BJ (cell line): ENCODE results near the gene MOBP. TPM values are rescaled to one million over a fixed set of nuclear protein-coding genes. Genes with fewer than 3 reads are reported as not detected.
"Not testable (repeated sequence)": the region's sequence is repeated elsewhere in the genome, so short reads cannot be mapped to it uniquely, and the experiment has no call there.

ENCODE experiments used
- CTCF ChIA-PET: fragments of 350-600 bp; formaldehyde crosslinking; extraction: SDS; loops from one replicate; lab custom pipeline; 2021; ENCODE audit warnings: antibody characterized with exemption, inconsistent platforms; lab: Yijun Ruan, JAX
- POLR2A ChIA-PET: fragments of 300-600 bp; sonication (Branson Sonifier 250); formaldehyde crosslinking; extraction: SDS; loops from one replicate; lab custom pipeline; 2021; ENCODE audit warnings: antibody characterized with exemption; lab: Charles Lee
- DNase-seq: peaks from one replicate; pipeline ENCODE4 v3.0.0-alpha.2; 2011; ENCODE audit warnings: low read depth
- H3K27me3 ChIP-seq: 2 replicates; pipeline ENCODE4 v1.6.0; 2011; ENCODE audit warnings: low read length; ENCODE audit not compliant: control insufficient read depth, insufficient read depth
- H3K36me3 ChIP-seq: 2 replicates; pipeline ENCODE4 v1.5.1; 2011; ENCODE audit warnings: low read length; ENCODE audit not compliant: control insufficient read depth, insufficient read depth
- H3K4me3 ChIP-seq: 2 replicates; pipeline ENCODE4 v1.5.1; 2011; ENCODE audit warnings: low read depth, mild to moderate bottlenecking, control low read depth, low read length
- polyA minus RNA-seq: library from RNA; depleted of rRNA, polyadenylated mRNA; stranded (reverse); fragments of >200 nt; gene quantifications from 2 replicates; pipeline ENCODE4 v1.2.3, GENCODE V29; 2011; rRNA and poly(A)+ RNA removed
- polyA plus RNA-seq: library from polyadenylated mRNA; depleted of rRNA; stranded (reverse); fragments of >200 nt; gene quantifications from 2 replicates; pipeline ENCODE4 v1.2.3, GENCODE V29; 2011; rRNA removed
- TF ChIP-seq, protein P1 (sequence below): IDR thresholded peaks from 2 replicates; pipeline ENCODE4 v1.5.1; 2011; ENCODE audit warnings: low read depth, mild to moderate bottlenecking, control low read depth, inconsistent platforms, low read length, moderate library complexity; ENCODE audit not compliant: insufficient read depth

The MOBP gene, protein sequence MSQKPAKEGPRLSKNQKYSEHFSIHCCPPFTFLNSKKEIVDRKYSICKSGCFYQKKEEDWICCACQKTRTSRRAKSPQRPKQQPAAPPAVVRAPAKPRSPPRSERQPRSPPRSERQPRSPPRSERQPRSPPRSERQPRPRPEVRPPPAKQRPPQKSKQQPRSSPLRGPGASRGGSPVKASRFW
- not detected in 2 replicates for polyA plus RNA-seq
- not detected in 2 replicates for polyA minus RNA-seq

DNA sequence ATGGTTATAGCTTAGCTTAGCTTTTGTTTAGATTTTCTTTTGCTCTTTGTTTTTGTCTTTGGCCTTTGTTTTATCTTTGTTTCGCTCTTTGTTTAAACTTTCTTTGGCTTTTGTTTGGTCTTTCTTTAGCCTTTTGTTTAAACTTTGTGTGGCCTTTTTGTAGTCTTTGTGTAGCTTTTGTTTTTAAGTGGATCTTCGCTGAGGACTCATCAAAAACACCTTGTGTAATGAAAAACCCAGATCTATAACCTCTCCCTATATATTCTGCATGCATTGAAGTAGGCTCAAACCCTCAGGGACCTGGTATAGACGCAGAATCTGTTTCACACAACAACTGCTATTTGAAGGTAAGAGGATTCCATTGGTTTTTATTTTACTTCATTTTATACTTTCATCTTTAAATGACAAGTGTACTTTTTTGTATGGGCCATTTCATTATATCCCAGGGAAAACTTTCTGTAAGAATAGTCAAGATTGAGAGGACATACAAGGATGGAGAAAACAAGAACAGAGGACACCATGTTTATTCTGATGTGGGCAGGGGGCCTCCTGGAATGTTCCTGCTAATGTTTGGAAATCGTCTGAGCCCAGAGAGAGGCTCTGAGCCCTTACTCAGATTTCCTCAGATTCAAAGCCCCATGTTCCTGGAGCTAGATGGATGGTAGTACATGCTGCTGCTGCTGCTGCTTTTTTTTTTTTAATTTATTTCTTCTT, at the start of gene MOBP:
Gene MOBP, plus strand, starts transcription at position 287 of the 714 bp plus-strand sequence. CDS start 34,390 bp downstream, outside the sequence.
- DNase-seq: no peak
- ChIA-PET POLR2A (no interaction called here), CTCF (interaction anchor here (2.4 kb wide), 1 partner anchor 20 kb away, joined by 7 read pairs; no protein-coding TSS in a partner anchor)
- no peaks in the 10 kb centered on the region; the same call in 1 of the 2 replicates for H3K27me3 ChIP-seq
- no peak within 1 kb of the TSS for H3K4me3 ChIP-seq
- TF ChIP-seq, protein P1, sequence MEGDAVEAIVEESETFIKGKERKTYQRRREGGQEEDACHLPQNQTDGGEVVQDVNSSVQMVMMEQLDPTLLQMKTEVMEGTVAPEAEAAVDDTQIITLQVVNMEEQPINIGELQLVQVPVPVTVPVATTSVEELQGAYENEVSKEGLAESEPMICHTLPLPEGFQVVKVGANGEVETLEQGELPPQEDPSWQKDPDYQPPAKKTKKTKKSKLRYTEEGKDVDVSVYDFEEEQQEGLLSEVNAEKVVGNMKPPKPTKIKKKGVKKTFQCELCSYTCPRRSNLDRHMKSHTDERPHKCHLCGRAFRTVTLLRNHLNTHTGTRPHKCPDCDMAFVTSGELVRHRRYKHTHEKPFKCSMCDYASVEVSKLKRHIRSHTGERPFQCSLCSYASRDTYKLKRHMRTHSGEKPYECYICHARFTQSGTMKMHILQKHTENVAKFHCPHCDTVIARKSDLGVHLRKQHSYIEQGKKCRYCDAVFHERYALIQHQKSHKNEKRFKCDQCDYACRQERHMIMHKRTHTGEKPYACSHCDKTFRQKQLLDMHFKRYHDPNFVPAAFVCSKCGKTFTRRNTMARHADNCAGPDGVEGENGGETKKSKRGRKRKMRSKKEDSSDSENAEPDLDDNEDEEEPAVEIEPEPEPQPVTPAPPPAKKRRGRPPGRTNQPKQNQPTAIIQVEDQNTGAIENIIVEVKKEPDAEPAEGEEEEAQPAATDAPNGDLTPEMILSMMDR: no peak
- no peaks in the 10 kb centered on the region for H3K36me3 ChIP-seq

DNA sequence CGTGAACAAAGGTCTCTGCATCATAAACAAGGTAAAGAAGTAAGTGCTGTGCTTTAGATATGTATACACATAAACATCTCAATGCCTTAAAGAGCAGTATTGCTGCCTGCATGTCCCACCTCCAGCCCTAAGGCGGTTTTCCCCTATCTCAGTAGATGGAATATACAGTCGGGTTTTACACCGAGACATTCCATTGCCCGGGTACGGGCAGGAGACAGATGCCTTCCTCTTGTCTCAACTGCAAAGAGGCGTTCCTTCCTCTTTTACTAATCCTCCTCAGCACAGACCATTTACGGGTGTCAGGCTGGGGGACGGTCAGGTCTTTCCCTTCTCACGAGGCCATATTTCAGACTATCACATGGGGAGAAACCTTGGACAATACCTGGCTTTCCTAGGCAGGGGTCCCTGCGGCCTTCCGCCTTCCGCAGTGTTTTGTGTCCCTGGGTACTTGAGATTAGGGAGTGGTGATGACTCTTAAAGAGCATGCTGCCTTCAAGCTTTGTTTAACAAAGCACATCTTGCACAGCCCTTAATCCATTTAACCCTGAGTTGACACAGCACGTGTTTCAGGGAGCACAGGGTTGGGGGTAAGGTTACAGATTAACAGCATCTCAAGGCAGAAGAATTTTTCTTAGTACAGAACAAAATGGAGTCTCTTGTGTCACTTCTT, 48.8 kb upstream of the MOBP start:
- H3K4me3 ChIP-seq, H3K27me3 ChIP-seq, DNase-seq, POLR2A ChIA-PET, H3K36me3 ChIP-seq: not testable (repeated sequence)
- CTCF ChIA-PET: interaction anchor here (1.6 kb wide), 1 partner anchor 8 kb away, joined by 5 read pairs; no protein-coding TSS in a partner anchor

DNA sequence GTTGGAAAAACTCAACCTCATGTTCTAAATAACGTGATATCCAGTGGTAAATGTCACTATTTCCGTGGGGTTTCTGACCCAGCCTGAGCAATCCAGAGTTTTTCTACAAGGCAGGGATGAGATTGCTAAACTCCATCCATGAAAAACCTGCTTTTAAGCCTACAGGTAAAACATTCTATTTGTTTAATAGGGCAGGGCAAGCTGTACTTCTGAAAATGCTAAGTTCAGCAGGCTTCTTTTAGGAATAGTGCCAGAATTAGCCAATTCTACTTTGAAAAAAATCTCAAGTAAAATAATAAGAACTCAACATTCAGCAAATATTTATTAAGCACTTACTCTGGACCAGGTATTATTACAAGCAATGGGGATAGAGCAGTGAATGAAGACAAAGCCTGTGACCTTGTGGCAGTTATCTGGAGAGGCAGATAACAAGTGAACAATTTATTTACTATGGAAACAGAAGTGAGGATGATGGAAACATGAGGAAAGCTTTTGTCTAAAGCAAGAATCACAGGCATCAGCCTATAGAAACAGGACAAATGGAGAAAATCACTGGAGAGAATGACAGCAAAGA, 47.7 kb upstream of the MOBP start:
- TF ChIP-seq, protein P1: no peak
- ChIA-PET CTCF (interaction anchor here (1.1 kb wide), 1 partner anchor 27 kb away, joined by 3 read pairs; no protein-coding TSS in a partner anchor), POLR2A (no interaction called here)
- Histone ChIP-seq H3K36me3 (no peaks in the 10 kb centered on the region; the same call in 1 of the 2 replicates), H3K4me3 (no peak overlapping the region), H3K27me3 (no peaks in the 10 kb centered on the region)
- DNase-seq: no peak

DNA sequence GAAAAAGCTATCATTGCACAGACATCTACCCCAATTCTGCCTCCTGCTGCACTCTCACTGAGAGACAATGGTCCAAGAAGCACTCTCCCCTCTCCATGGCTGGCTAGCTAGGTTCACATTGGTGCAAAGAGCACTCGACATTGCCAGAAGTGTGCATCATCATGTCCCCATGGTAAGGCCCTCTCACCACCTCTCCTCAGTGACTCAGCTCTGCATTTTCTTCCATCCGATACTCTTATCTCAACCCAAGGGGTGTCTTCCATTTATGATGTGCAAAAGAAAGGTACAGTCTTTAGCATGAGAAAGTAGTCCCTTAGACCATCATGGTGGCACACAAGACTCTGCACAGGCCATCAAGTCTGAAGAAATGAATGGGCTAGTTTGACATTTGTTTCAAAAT, 46.9 kb upstream of the MOBP start:
- ChIA-PET CTCF (interaction anchor here (1.1 kb wide), 1 partner anchor 26 kb away, joined by 3 read pairs; no protein-coding TSS in a partner anchor), POLR2A (no interaction called here)
- TF ChIP-seq, protein P1: no peak
- H3K36me3 ChIP-seq: no peaks in the 10 kb centered on the region; the same call in 1 of the 2 replicates
- no peak for DNase-seq
- no peaks in the 10 kb centered on the region for H3K27me3 ChIP-seq
- H3K4me3 ChIP-seq: no peak overlapping the region

DNA sequence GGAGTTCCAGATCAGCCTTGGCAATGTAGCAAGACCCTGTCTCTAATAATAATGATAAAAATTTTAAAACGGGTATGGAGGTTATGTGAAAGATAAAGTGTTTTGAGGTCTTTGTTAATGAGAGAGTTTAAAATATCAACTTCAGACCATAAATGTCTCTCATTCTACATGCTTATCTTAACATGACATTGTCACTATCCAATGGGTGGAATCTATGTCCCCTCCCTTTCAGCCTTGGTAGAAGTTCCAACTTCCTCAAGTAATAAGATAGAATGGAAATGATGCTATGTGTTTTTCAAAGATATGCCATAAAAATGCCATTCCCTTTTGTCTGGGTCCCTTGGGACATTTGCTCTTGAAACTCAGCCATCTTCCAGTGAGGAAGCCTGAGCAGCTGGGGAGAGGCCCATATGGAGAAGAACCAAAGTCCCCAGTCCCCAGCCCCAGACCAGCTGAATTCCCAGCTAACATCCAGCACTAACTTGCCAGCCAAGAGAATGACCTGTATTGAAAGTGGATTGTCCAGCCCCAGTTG, 44.0 kb upstream of the MOBP start:
- ChIA-PET POLR2A (no interaction called here), CTCF (interaction anchor here (1.3 kb wide), 1 partner anchor 24 kb away, joined by 4 read pairs; no protein-coding TSS in a partner anchor)
- Histone ChIP-seq H3K27me3 (no peaks in the 10 kb centered on the region), H3K36me3 (no peaks in the 10 kb centered on the region), H3K4me3 (no peak overlapping the region)
- TF ChIP-seq, protein P1: no peak
- DNase-seq: no peak
